ENCODE results near the gene STIM1. TPM values are rescaled to one million over a fixed set of nuclear protein-coding genes. Genes with fewer than 3 reads are reported as not detected.
"Not testable (repeated sequence)": the region's sequence is repeated elsewhere in the genome, so short reads cannot be mapped to it uniquely, and the experiment has no call there.

The STIM1 gene
- total RNA-seq, 1 donor from 2014 or later: 60.7 TPM

DNA sequence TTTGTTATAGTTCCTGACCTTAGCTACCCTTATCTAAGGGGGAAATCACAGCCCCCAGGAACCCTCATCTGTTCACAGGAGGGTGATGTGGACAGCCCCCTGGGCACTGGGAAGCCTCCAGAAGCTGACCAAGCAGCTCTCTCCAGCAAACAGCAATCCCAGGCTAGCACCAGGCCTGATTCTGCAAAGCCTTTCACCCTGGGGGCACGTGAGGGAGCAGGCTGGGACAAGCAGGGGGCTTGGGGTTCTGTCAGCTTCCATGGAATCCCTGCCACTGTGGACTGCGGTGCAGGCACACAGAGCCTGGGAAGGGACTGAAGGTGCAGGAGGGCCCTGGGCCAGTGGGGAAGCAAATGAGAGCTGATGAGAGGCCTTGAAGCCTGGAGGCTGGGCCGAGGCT, 45.0 kb upstream of the STIM1 start:
- Histone ChIP-seq H3K27ac (no peak overlapping the region), H3K4me3 (no peak overlapping the region), H3K36me3 (no peaks in the 10 kb centered on the region), H3K9me3 (no peaks in the 10 kb centered on the region), H3K4me1 (peaks cover 13% of the 10 kb centered on the region), H3K27me3 (no peaks in the 10 kb centered on the region)
- DNase-seq: no peak
- no peak for ATAC-seq
- TF ChIP-seq, protein P1, sequence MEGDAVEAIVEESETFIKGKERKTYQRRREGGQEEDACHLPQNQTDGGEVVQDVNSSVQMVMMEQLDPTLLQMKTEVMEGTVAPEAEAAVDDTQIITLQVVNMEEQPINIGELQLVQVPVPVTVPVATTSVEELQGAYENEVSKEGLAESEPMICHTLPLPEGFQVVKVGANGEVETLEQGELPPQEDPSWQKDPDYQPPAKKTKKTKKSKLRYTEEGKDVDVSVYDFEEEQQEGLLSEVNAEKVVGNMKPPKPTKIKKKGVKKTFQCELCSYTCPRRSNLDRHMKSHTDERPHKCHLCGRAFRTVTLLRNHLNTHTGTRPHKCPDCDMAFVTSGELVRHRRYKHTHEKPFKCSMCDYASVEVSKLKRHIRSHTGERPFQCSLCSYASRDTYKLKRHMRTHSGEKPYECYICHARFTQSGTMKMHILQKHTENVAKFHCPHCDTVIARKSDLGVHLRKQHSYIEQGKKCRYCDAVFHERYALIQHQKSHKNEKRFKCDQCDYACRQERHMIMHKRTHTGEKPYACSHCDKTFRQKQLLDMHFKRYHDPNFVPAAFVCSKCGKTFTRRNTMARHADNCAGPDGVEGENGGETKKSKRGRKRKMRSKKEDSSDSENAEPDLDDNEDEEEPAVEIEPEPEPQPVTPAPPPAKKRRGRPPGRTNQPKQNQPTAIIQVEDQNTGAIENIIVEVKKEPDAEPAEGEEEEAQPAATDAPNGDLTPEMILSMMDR (IDR thresholded peaks at IDR 0.05): no peak
- intact Hi-C loops (cut with DNase I): no loop called here

DNA sequence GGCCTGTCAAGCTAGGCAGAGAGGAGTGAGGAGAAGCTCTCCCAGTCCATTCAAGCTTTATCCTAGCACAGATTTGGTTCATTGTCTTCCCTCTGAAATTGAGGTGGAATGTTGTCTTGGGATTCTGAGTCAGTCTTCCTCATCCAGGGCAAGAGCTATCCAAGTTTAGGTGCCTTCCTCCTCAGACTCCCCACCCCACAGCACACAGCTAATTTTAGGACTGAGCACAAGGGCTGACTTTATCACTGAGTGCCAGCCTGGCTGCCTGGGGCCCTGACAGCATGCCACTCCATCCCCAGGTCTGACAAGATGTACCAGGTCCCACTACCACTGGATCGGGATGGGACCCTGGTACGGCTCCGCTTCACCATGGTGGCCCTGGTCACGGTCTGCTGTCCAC, 44.5 kb upstream of the STIM1 start:
- intact Hi-C loops (cut with DNase I): no loop called here
- no peak overlapping the region for H3K27ac ChIP-seq
- TF ChIP-seq, protein P1 (IDR thresholded peaks at IDR 0.05): no peak
- no peaks in the 10 kb centered on the region for H3K36me3 ChIP-seq
- H3K4me3 ChIP-seq: no peak overlapping the region
- H3K9me3 ChIP-seq: no peaks in the 10 kb centered on the region
- ATAC-seq: no peak
- no peaks in the 10 kb centered on the region for H3K27me3 ChIP-seq
- no peak for DNase-seq
- H3K4me1 ChIP-seq: peaks cover 13% of the 10 kb centered on the region

DNA sequence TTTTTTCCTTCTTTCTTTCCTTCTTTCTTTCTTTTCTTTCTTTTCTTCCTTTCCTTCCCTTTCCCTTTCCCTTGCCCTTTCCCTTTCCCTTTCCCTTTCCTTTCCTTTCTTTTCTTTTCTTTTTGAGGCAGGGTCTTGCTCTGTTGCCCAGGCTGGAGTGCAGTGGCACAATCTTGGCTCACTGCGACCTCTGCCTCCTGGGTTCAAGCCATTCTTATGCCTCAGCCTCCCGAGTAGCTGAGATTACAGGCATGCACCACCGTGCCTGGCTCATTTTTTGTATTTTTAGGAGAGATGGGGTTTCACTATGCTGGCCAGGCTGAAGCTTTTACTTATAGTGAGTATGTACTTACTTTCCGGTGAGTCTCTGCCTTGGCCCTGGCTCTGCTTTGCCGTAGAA, 40.6 kb upstream of the STIM1 start:
- H3K4me1 ChIP-seq; DNase-seq; H3K36me3 ChIP-seq; H3K4me3 ChIP-seq; H3K27me3 ChIP-seq; H3K27ac ChIP-seq; H3K9me3 ChIP-seq; intact Hi-C loops (cut with DNase I); ATAC-seq: not testable (repeated sequence)

DNA sequence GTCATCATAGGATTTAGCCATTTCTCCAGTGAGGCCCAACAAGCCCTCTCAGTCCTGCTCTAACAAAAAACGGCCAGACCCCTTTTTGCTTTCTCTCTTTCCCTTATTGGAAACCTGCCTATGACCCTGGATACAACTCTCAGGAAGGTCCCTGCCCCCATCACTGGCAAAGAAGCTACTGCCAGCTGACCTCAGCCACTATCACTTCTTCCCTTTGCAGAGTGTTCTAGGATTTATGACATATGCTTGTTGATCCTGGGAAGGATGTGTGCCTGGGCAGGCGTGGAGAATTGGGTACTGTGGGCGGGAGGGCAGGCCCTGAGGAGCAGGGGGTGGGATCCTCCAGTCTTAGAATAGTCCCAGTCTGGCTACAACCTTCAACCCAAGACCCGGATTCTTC, 39.6 kb upstream of the STIM1 start:
- intact Hi-C loops (cut with DNase I): no loop called here
- H3K36me3 ChIP-seq: no peaks in the 10 kb centered on the region
- no peaks in the 10 kb centered on the region for H3K27me3 ChIP-seq
- TF ChIP-seq, protein P1 (IDR thresholded peaks at IDR 0.05): no peak
- DNase-seq (no peak), ATAC-seq (peak; percentile 43)
- peaks cover 7% of the 10 kb centered on the region for H3K4me1 ChIP-seq
- peak overlapping the region; percentile 10 for H3K4me3 ChIP-seq
- no peaks in the 10 kb centered on the region for H3K9me3 ChIP-seq
- peak overlapping the region; percentile 65 for H3K27ac ChIP-seq

DNA sequence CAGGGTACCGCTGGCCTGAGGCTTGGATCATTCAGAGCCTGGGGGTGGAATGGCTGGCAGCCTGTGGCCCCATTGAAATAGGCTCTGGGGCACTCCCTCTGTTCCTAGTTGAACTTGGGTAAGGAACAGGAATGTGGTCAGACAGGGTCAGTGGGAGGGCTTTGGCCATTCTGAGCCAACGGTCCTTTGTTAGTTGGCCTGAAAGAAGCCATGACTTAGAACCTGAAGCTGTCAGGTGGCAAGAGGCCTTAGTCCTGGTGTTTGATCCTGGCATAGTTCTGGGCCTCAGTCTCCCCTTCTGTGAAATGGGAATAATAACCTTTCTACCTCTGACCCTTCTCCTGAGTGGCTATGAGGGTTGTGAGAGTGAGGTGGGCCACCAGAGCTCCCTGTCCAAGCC, 38.8 kb upstream of the STIM1 start:
- Histone ChIP-seq H3K4me3 (peak overlapping the region; percentile 10), H3K36me3 (no peaks in the 10 kb centered on the region), H3K27ac (peak overlapping the region; percentile 65), H3K9me3 (no peaks in the 10 kb centered on the region), H3K27me3 (no peaks in the 10 kb centered on the region), H3K4me1 (peaks cover 7% of the 10 kb centered on the region)
- intact Hi-C loops (cut with DNase I): no loop called here
- ATAC-seq (peak; percentile 70), DNase-seq (no peak)
- TF ChIP-seq, protein P1 (IDR thresholded peaks at IDR 0.05): no peak

DNA sequence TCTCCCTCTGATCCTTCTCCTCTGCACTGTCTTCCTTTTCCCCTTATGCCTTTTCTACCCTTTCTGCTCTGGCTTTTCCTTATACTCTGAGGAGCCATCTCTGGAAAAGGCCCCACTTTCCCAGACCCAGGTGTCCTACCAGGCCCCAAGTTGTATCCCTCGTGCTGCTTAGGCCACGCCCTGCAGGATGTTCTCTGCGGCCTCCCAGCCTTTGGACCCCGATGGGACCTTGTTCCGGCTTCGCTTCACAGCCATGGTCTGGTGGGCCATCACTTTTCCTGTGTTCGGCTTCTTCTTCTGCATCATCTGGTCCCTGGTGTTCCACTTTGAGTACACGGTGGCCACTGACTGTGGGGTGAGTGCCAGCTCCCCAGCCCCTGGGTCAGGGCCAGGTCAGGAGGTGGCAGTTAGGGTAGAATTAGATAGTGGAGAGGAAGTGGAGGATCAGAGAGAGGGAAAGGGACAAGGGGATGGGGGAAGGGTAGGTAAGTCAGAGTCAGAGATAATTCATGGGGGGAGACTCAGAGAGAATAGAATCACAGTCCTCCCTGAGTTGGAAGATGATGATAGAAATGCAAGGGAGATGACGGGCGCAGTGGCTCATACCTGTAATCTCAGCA, 38.2 kb upstream of the STIM1 start:
- no peak overlapping the region for H3K4me3 ChIP-seq
- intact Hi-C loops (cut with DNase I): no loop called here
- TF ChIP-seq, protein P1 (IDR thresholded peaks at IDR 0.05): no peak

More for the DNA sequence above, 38.2 kb upstream of the STIM1 start:
- Histone ChIP-seq H3K36me3 (no peaks in the 10 kb centered on the region), H3K27ac (no peak overlapping the region), H3K4me1 (peaks cover 7% of the 10 kb centered on the region), H3K9me3 (no peaks in the 10 kb centered on the region), H3K27me3 (no peaks in the 10 kb centered on the region)
- ATAC-seq (no peak), DNase-seq (no peak)
